Neural crest cell (in vitro differentiated cells): ENCODE measurements around the gene GPX6. TPM values are rescaled to one million over a fixed set of nuclear protein-coding genes. Genes with fewer than 3 reads are reported as not detected.

ENCODE experiments used
- DNase-seq: peaks from one replicate; pipeline ENCODE4 v3.0.0; 2021; ENCODE audit warnings: low read depth, mixed read lengths, low spot score
- H3K27ac Mint-ChIP-seq: one replicate; pipeline ENCODE4 v1.8.0; 2021; ENCODE audit warnings: mild to moderate bottlenecking, mixed read lengths; ENCODE audit not compliant: unreplicated experiment
- H3K27me3 Mint-ChIP-seq: 2 replicates; pipeline ENCODE4 v1.8.0; 2021; ENCODE audit warnings: low read depth, mild to moderate bottlenecking, mixed read lengths
- H3K36me3 Mint-ChIP-seq: 2 replicates; pipeline ENCODE4 v1.8.0; 2021; ENCODE audit warnings: low read depth, mild to moderate bottlenecking, mixed read lengths
- H3K4me1 Mint-ChIP-seq: 2 replicates; pipeline ENCODE4 v1.8.0; 2021; ENCODE audit warnings: mixed read lengths
- H3K4me3 Mint-ChIP-seq: one replicate; pipeline ENCODE4 v1.8.0; 2021; ENCODE audit warnings: mild to moderate bottlenecking, mixed read lengths
- H3K9me3 Mint-ChIP-seq: 2 replicates; pipeline ENCODE4 v1.8.0; 2021; ENCODE audit warnings: mixed read lengths
- CTCF ChIP-seq: fragments of 200-600 bp; sonication (generic); conservative IDR thresholded peaks from 2 replicates; pipeline ENCODE4 v1.5.0; 2021; ENCODE audit warnings: antibody characterized with exemption, mild to moderate bottlenecking
- total RNA-seq: library from RNA; stranded (reverse); gene quantifications from 2 replicates; pipeline ENCODE4 v1.2.1, GENCODE V29; 2021

The GPX6 gene
- total RNA-seq, 1 donor from 2014 or later = not detected

GRCh38 chr6:28542440-28543296 is 27.1 kb upstream of the GPX6 start:
- TF ChIP-seq CTCF = peak; percentile 81
- H3K36me3 Mint-ChIP-seq = peaks cover 7% of the 10 kb centered on the region
- peak; percentile 62 for DNase-seq
- H3K9me3 Mint-ChIP-seq = peaks cover 8% of the 10 kb centered on the region
- H3K4me3 Mint-ChIP-seq = peak overlapping the region; percentile 88
- H3K27ac Mint-ChIP-seq = peak overlapping the region; percentile 32
- peaks cover 33% of the 10 kb centered on the region for H3K4me1 Mint-ChIP-seq
- peaks cover 37% of the 10 kb centered on the region for H3K27me3 Mint-ChIP-seq

GRCh38 chr6:28541996-28542395 is 26.4 kb upstream of the GPX6 start:
- peaks cover 39% of the 10 kb centered on the region for H3K27me3 Mint-ChIP-seq
- no peak overlapping the region for H3K27ac Mint-ChIP-seq
- H3K4me3 Mint-ChIP-seq = peak overlapping the region; percentile 88
- peaks cover 39% of the 10 kb centered on the region for H3K4me1 Mint-ChIP-seq
- no peak for DNase-seq
- H3K36me3 Mint-ChIP-seq = peaks cover 7% of the 10 kb centered on the region
- TF ChIP-seq CTCF = no peak
- peaks cover 10% of the 10 kb centered on the region for H3K9me3 Mint-ChIP-seq

GRCh38 chr6:28537509-28538140 is 22.0 kb upstream of the GPX6 start:
- TF ChIP-seq CTCF = no peak
- Mint-ChIP-seq H3K36me3 (peaks cover 3% of the 10 kb centered on the region), H3K9me3 (peaks cover 12% of the 10 kb centered on the region), H3K4me1 (peaks cover 31% of the 10 kb centered on the region), H3K4me3 (peak overlapping the region; percentile 93), H3K27ac (peak overlapping the region; percentile 98), H3K27me3 (peaks cover 26% of the 10 kb centered on the region)
- DNase-seq = no peak

GRCh38 chr6:28537065-28537464 is 21.5 kb upstream of the GPX6 start:
- Mint-ChIP-seq H3K27ac (peak overlapping the region; percentile 98), H3K4me1 (peaks cover 25% of the 10 kb centered on the region), H3K36me3 (no peaks in the 10 kb centered on the region), H3K4me3 (peak overlapping the region; percentile 93), H3K27me3 (peaks cover 21% of the 10 kb centered on the region), H3K9me3 (peaks cover 9% of the 10 kb centered on the region)
- peak; percentile 47 for DNase-seq
- no peak for TF ChIP-seq CTCF

- no peak overlapping the region for H3K4me3 Mint-ChIP-seq
Measured at GRCh38 chr6:28534875-28535274, 19.3 kb upstream of the GPX6 start.

More at GRCh38 chr6:28534875-28535274, 19.3 kb upstream of the GPX6 start:
- Mint-ChIP-seq H3K4me1 (peaks cover 29% of the 10 kb centered on the region), H3K9me3 (peaks cover 8% of the 10 kb centered on the region), H3K36me3 (no peaks in the 10 kb centered on the region), H3K27ac (no peak overlapping the region), H3K27me3 (peaks cover 9% of the 10 kb centered on the region)
- no peak for DNase-seq
- no peak for TF ChIP-seq CTCF
